H1 (cell line): ENCODE results near the gene GPT2. TPM values are rescaled to one million over a fixed set of nuclear protein-coding genes. Genes with fewer than 3 reads are reported as not detected.
A peak's percentile ranks its signal among the peaks of the same experiment; 100 is the strongest.

Experiments
- CTCF ChIA-PET: fragments of 300-600 bp; sonication (Branson Sonifier 250); formaldehyde crosslinking; loops from one replicate; lab custom pipeline; 2021; ENCODE audit not compliant: partially characterized antibody; lab: Charles Lee
- POLR2A ChIA-PET: fragments of 300-600 bp; sonication (Branson Sonifier 250); formaldehyde crosslinking; loops from one replicate; lab custom pipeline; 2021; ENCODE audit warnings: inconsistent platforms; ENCODE audit not compliant: partially characterized antibody; lab: Charles Lee
- DNase-seq, 2 experiments: peaks; one replicate each; pipeline versions ENCODE4 v3.0.0 to v3.0.0-alpha.2; 2010 to 2022; ENCODE audit warnings: low spot score in 2 of 2, low read depth in 1 of 2, mixed read lengths in 1 of 2
- FAIRE-seq: peaks from 2 replicates; lab custom pipeline; 2011; peaks lifted over from hg19 to GRCh38; lab: Jason Lieb, UNC
- H2AFZ ChIP-seq: 2 replicates; pipeline ENCODE4 v1.8.1; 2012; ENCODE audit warnings: low read length, inconsistent platforms
- H2AK5ac ChIP-seq: 2 replicates; pipeline ENCODE4 v1.6.1; 2013; ENCODE audit warnings: low read depth, low read length
- H2BK120ac ChIP-seq: replicated peaks from 2 replicates; pipeline ENCODE3; 2013; ENCODE audit warnings: low read depth, low read length, inconsistent platforms
- H2BK12ac ChIP-seq: 2 replicates; pipeline ENCODE4 v1.6.1; 2013; ENCODE audit warnings: low read depth, low read length
- H2BK15ac ChIP-seq: 2 replicates; pipeline ENCODE4 v1.6.1; 2013; ENCODE audit warnings: low read length
- H2BK20ac ChIP-seq: 2 replicates; pipeline ENCODE4 v1.6.1; 2013; ENCODE audit warnings: low read length
- H2BK5ac ChIP-seq: 2 replicates; pipeline ENCODE4 v1.6.1; 2013; ENCODE audit warnings: low read depth, low read length
- H3K14ac ChIP-seq: 2 replicates; pipeline ENCODE4 v1.6.1; 2013; ENCODE audit warnings: inconsistent platforms; ENCODE audit not compliant: insufficient read length
- H3K18ac ChIP-seq: 2 replicates; pipeline ENCODE4 v1.6.1; 2013; ENCODE audit warnings: low read length; ENCODE audit errors: extremely low read depth
- H3K23ac ChIP-seq: 2 replicates; pipeline ENCODE4 v1.6.1; 2013; ENCODE audit warnings: inconsistent platforms; ENCODE audit not compliant: insufficient read length
- H3K23me2 ChIP-seq: 2 replicates; pipeline ENCODE4 v1.6.1; 2013; ENCODE audit warnings: low read depth, low read length
- H3K27ac ChIP-seq: 2 replicates; pipeline ENCODE4 v1.6.1; 2011; ENCODE audit warnings: low read depth, low read length, inconsistent platforms
- H3K27me3 ChIP-seq, 4 experiments: replicated peaks in 1 of 4; 1 replicate in 1 of 4; 2 replicates in 3 of 4; pipeline versions ENCODE4 v1.6.1 to v1.8.1; 2011 to 2013; ENCODE audit warnings: low read length in 3 of 4, mild to moderate bottlenecking in 3 of 4, inconsistent platforms in 2 of 4, mixed read lengths in 2 of 4, moderate library complexity in 1 of 4; ENCODE audit not compliant: control insufficient read depth in 3 of 4, insufficient read depth in 3 of 4; ENCODE audit errors: extremely low read depth in 1 of 4
- H3K36me3 ChIP-seq, 4 experiments: 2 replicates each; pipeline versions ENCODE4 v1.6.1 to v1.8.1; 2011 to 2013; ENCODE audit warnings: mild to moderate bottlenecking in 4 of 4, low read length in 3 of 4, moderate library complexity in 2 of 4, control low read depth in 1 of 4, inconsistent platforms in 1 of 4; ENCODE audit not compliant: insufficient read depth in 4 of 4, control insufficient read depth in 2 of 4
- H3K4ac ChIP-seq: replicated peaks from 2 replicates; pipeline ENCODE3; 2013; ENCODE audit warnings: low read length, low read depth, mixed read lengths, inconsistent platforms; ENCODE audit not compliant: insufficient read length
- H3K4me1 ChIP-seq, 4 experiments: replicated peaks in 1 of 4; 1 replicate in 1 of 4; 2 replicates in 3 of 4; pipeline versions ENCODE4 v1.6.1 to v1.8.1; 2011 to 2013; ENCODE audit warnings: low read length in 3 of 4, inconsistent platforms in 2 of 4, mixed read lengths in 1 of 4; ENCODE audit not compliant: insufficient read depth in 4 of 4, control insufficient read depth in 3 of 4
- H3K4me2 ChIP-seq, 2 experiments: 2 replicates each; pipeline versions ENCODE4 v1.6.1 to v1.8.1; 2011 to 2013; ENCODE audit warnings: low read depth in 2 of 2, low read length in 2 of 2, control low read depth in 1 of 2, inconsistent platforms in 1 of 2, mild to moderate bottlenecking in 1 of 2; ENCODE audit not compliant: insufficient read depth in 1 of 2
- H3K4me3 ChIP-seq, 4 experiments: fragments of 200-600, 300-600 bp in 1 of 4; sonication (generic), shearing (Covaris generic), sonication (Bioruptor Twin) in 1 of 4; 2 replicates each; pipeline versions ENCODE4 v1.5.1 to v1.8.1; 2011 to 2016; ENCODE audit warnings: low read length in 4 of 4, low read depth in 3 of 4, control low read depth in 2 of 4, inconsistent platforms in 2 of 4, mild to moderate bottlenecking in 2 of 4, mixed read lengths in 1 of 4, moderate library complexity in 1 of 4; ENCODE audit not compliant: insufficient read depth in 2 of 4; ENCODE audit errors: extremely low read depth in 1 of 4
- H3K56ac ChIP-seq: replicated peaks from 2 replicates; pipeline ENCODE3; 2013; ENCODE audit warnings: low read depth, mild to moderate bottlenecking, mixed read lengths, low read length, inconsistent platforms; ENCODE audit not compliant: insufficient read length
- H3K79me1 ChIP-seq: 2 replicates; pipeline ENCODE4 v1.6.1; 2013; ENCODE audit warnings: low read depth, low read length, control low read depth
- H3K79me2 ChIP-seq, 2 experiments: 2 replicates each; pipeline versions ENCODE4 v1.6.1 to v1.8.1; 2012 to 2013; ENCODE audit warnings: low read length in 2 of 2, mild to moderate bottlenecking in 2 of 2, inconsistent platforms in 1 of 2; ENCODE audit not compliant: insufficient read depth in 2 of 2, control insufficient read depth in 1 of 2
- H3K9ac ChIP-seq, 4 experiments: replicated peaks in 1 of 4; 1 replicate in 1 of 4; 2 replicates in 3 of 4; pipeline versions ENCODE4 v1.6.1 to v1.8.1; 2011 to 2013; ENCODE audit warnings: low read depth in 3 of 4, low read length in 3 of 4, control low read depth in 2 of 4, mild to moderate bottlenecking in 2 of 4, moderate library complexity in 2 of 4, inconsistent platforms in 1 of 4; ENCODE audit errors: extremely low read depth in 1 of 4
- H3K9me3 ChIP-seq, 2 experiments: 2 replicates each; pipeline versions ENCODE4 v1.6.1 to v1.8.1; 2012 to 2013; ENCODE audit warnings: mild to moderate bottlenecking in 2 of 2, moderate library complexity in 2 of 2, control low read depth in 1 of 2, inconsistent platforms in 1 of 2, low read depth in 1 of 2, low read length in 1 of 2, mixed read lengths in 1 of 2; ENCODE audit not compliant: insufficient read depth in 2 of 2
- H4K20me1 ChIP-seq, 2 experiments: replicated peaks in 1 of 2; 2 replicates each; pipeline versions ENCODE3 to v1.8.1; 2011 to 2013; ENCODE audit warnings: inconsistent platforms in 2 of 2, low read length in 2 of 2, mild to moderate bottlenecking in 1 of 2; ENCODE audit not compliant: insufficient read depth in 2 of 2, control insufficient read depth in 1 of 2
- H4K5ac ChIP-seq: 2 replicates; pipeline ENCODE4 v1.6.1; 2013; ENCODE audit warnings: low read length, low read depth, mixed read lengths, inconsistent platforms; ENCODE audit not compliant: insufficient read length
- H4K8ac ChIP-seq: 2 replicates; pipeline ENCODE4 v1.8.0; 2013; ENCODE audit warnings: mild to moderate bottlenecking, moderate library complexity, low read length, inconsistent platforms; ENCODE audit not compliant: insufficient read depth; ENCODE audit errors: extremely low read depth
- H4K91ac ChIP-seq: replicated peaks from 2 replicates; pipeline ENCODE3; 2013; ENCODE audit warnings: low read length, mixed read lengths, inconsistent platforms; ENCODE audit not compliant: insufficient read length
- CBX8 ChIP-seq: fragments of 300-800, 300-1000 bp; sonication (generic); IDR thresholded peaks from 2 replicates; pipeline ENCODE4 v1.7.1; 2016; ENCODE audit warnings: low read depth, low read length, borderline replicate concordance
- CHD1 ChIP-seq: IDR thresholded peaks from 2 replicates; pipeline ENCODE4 v1.6.1; 2012; ENCODE audit warnings: low read depth, low read length, improper control_type of control experiment
- CTBP2 ChIP-seq: IDR thresholded peaks from 2 replicates; pipeline ENCODE4 v1.7.0; 2011; ENCODE audit warnings: borderline replicate concordance, mild to moderate bottlenecking, moderate library complexity, mixed read lengths, low read length; ENCODE audit not compliant: insufficient read depth, insufficient read length
- EZH2 ChIP-seq: fragments of 200-600 bp; sonication (generic); IDR thresholded peaks from 2 replicates; pipeline ENCODE4 v1.7.1; 2012; ENCODE audit warnings: low read depth, mild to moderate bottlenecking, moderate library complexity, low read length, inconsistent platforms; ENCODE audit not compliant: severe bottlenecking
- GABPA ChIP-seq: IDR thresholded peaks from 2 replicates; pipeline ENCODE4 v1.6.1; 2011; ENCODE audit warnings: mild to moderate bottlenecking, low read length, moderate library complexity, borderline replicate concordance; ENCODE audit not compliant: insufficient read depth
- TAF1 ChIP-seq: IDR thresholded peaks from 2 replicates; pipeline ENCODE4 v1.6.1; 2011; ENCODE audit warnings: mild to moderate bottlenecking, low read depth, low read length
- WGBS, 2 experiments: shearing (Covaris generic) in 1 of 2; methylation state at CpG; one replicate each; pipeline versions ENCODE4 v1.1.6 to v1.1.7; 2013 to 2015; ENCODE audit warnings: low lambda C conversion rate in 2 of 2, mixed read lengths in 2 of 2, inconsistent platforms in 1 of 2, low coverage in 1 of 2, missing lambda C conversion rate in 1 of 2; ENCODE audit not compliant: insufficient replicate concordance in 2 of 2, insufficient coverage in 1 of 2, insufficient read length in 1 of 2; ENCODE audit errors: extremely low coverage in 1 of 2, missing lambda C conversion rate in 1 of 2; 5-methylcytosine and 5-hydroxymethylcytosine counted together
- polyA plus RNA-seq, 7 experiments: library from polyadenylated mRNA; depleted of rRNA in 3 of 7; stranded (reverse) in 5 of 7; unstranded in 2 of 7; fragments of >200 nt in 5 of 7; fragments of 200-250 nt in 2 of 7; gene quantifications; 1 replicate in 5 of 7; 2 replicates in 1 of 7; 4 replicates in 1 of 7; pipeline versions ENCODE4 v1.2.1 to v1.2.3, GENCODE V29; 2011 to 2013; ENCODE audit warnings: missing spikeins in 2 of 7, mixed read lengths in 2 of 7
- total RNA-seq: library from RNA; stranded (reverse); fragmentation: NEBNext Ultra II Directional; extraction: Animal tissue kit (Norgen Biotek cat#: 25700); gene quantifications from 2 replicates; pipeline ENCODE4 v1.2.1, GENCODE V29; 2021
- TF ChIP-seq, protein P1 (sequence below), 3 experiments: IDR thresholded peaks; 1 replicate in 2 of 3; 2 replicates in 1 of 3; pipeline versions ENCODE4 v1.5.1 to v1.6.1; 2011; ENCODE audit warnings: low read length in 3 of 3, mild to moderate bottlenecking in 3 of 3, inconsistent platforms in 2 of 3, low read depth in 1 of 3, moderate library complexity in 1 of 3; ENCODE audit not compliant: insufficient read depth in 1 of 3; ENCODE audit errors: control extremely low read depth in 1 of 3

Gene GPT2
- total and polyA plus RNA-seq, 2 of the 8 experiments (the other 6 are each of a cell fraction or from before 2014, with no cell fraction given), result 71.6 to 94.1 TPM

DNA sequence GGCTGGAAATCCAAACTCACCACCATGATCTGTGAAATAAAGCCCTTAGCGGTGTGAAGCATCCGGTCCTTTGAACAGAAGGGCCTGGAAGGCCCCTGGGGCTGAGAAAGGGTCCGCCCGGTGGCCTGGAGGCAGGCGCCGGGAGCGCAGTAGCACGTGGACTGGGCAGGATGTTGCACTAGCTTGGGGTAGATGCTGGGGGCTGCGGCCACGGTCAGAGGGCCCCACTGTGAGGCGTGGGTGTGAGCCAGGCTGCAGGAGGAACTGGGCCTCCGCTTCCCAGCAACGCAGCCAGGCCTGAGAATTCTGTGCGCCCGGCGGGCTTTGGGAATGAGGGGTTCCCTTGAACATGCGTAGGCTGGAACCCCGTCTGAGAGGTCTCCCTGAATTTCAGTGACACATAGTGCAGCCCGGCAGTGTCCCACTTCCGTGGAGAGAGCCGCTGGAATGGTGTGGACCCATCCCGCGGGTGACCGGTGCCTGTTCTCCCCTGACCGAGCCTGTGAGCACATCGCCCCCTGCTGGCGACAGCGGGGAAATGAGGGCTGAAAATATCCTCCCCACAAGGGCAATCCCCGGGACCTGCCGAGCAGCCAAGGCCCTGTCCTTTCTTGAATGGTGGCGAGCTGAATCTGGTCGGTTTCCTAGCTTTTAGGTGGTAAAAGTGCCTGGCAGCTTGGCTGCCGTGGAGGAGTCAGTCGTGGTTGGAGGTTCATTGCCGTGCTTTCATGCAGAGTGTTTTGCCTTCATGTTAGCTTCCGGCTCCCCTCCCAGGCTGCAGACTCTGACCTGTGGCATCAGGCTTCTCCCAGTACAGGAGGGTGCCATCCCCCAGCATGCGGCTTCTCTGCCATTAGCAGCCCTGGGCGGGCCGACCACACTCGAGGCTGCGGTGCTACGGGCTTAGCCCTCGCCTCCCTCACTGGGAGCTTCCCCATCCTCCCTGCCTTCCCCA lies 45.5 kb downstream of the GPT2 start:
- H4K91ac ChIP-seq, result no peak overlapping the region
- no peak overlapping the region for H4K8ac ChIP-seq
- DNase-seq (peak; percentile 53 to 94), FAIRE-seq (no peak)
- no peak overlapping the region for H3K4me2 ChIP-seq
- no peak overlapping the region for H3K14ac ChIP-seq
- no peak overlapping the region for H4K5ac ChIP-seq
- POLR2A ChIA-PET, result interaction anchor here (0.7 to 18.9 kb wide), 7 partner anchors 12 to 240 kb away, joined by 3 to 321 read pairs (median 7); partner anchors contain the start of genes GPT2 and ORC6
- H3K79me2 ChIP-seq, result no peaks in the 10 kb centered on the region
- no peak overlapping the region for H3K4me3 ChIP-seq
- H2BK15ac ChIP-seq, result no peak overlapping the region
- H2AFZ ChIP-seq, result no peak overlapping the region
- H3K4me1 ChIP-seq, result peaks cover 0 to 3% (median 0%) of the 10 kb centered on the region in 4 experiments; a peak in 1 of 7 replicates
- H2BK12ac ChIP-seq, result no peak overlapping the region
- H3K27ac ChIP-seq, result no peak overlapping the region
- peak overlapping the region; percentile 35; the same call in 1 of the 2 replicates for H2BK5ac ChIP-seq
- H3K18ac ChIP-seq, result no peak overlapping the region
- H2AK5ac ChIP-seq, result no peak overlapping the region
- H4K20me1 ChIP-seq, result peaks cover 3 to 10% of the 10 kb centered on the region in 2 experiments
- H3K9me3 ChIP-seq, result no peaks in the 10 kb centered on the region
- no peak overlapping the region for H2BK20ac ChIP-seq
- no peak overlapping the region for H3K23ac ChIP-seq
- no peak overlapping the region for H3K56ac ChIP-seq
- no peak overlapping the region for H2BK120ac ChIP-seq
- H3K4ac ChIP-seq, result no peak overlapping the region
- H3K23me2 ChIP-seq, result no peaks in the 10 kb centered on the region
- H3K79me1 ChIP-seq, result no peaks in the 10 kb centered on the region
- H3K9ac ChIP-seq, result no peak overlapping the region
- H3K27me3 ChIP-seq, result no peaks in the 10 kb centered on the region
- WGBS, 2 experiments, result 81% methylated on average over 43 of the region's 43 CpGs; no CpG with 5 or more reads in 1 of the 2 experiments
- CTCF ChIA-PET, result interaction anchor here (0.6 to 6.8 kb wide), 28 partner anchors 10 to 1235 kb away, joined by 3 to 61 read pairs (median 3); no protein-coding TSS in a partner anchor
- H3K36me3 ChIP-seq, result peaks cover 4 to 39% (median 31%) of the 10 kb centered on the region in 4 experiments; a peak in 7 of 8 replicates
- TF ChIP-seq EZH2, result no peak
- no peak for TF ChIP-seq CHD1
- TF ChIP-seq CBX8, result no peak
- no peak for TF ChIP-seq CTBP2
- TF ChIP-seq, protein P1, sequence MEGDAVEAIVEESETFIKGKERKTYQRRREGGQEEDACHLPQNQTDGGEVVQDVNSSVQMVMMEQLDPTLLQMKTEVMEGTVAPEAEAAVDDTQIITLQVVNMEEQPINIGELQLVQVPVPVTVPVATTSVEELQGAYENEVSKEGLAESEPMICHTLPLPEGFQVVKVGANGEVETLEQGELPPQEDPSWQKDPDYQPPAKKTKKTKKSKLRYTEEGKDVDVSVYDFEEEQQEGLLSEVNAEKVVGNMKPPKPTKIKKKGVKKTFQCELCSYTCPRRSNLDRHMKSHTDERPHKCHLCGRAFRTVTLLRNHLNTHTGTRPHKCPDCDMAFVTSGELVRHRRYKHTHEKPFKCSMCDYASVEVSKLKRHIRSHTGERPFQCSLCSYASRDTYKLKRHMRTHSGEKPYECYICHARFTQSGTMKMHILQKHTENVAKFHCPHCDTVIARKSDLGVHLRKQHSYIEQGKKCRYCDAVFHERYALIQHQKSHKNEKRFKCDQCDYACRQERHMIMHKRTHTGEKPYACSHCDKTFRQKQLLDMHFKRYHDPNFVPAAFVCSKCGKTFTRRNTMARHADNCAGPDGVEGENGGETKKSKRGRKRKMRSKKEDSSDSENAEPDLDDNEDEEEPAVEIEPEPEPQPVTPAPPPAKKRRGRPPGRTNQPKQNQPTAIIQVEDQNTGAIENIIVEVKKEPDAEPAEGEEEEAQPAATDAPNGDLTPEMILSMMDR (IDR thresholded peaks at IDR 0.05; ENCODE audit: control extremely low read depth in 1 of 3, insufficient read depth in 1 of 3, low read depth in 1 of 3, low read length in 3 of 3), result peak; percentile 79 to 98 (median 92)
- no peak for TF ChIP-seq TAF1
- TF ChIP-seq GABPA, result peak; percentile 36; the same call in 1 of the 2 replicates
